Smooth muscle cell (in vitro differentiated cells): ENCODE measurements around the gene ZNF292. TPM values are rescaled to one million over a fixed set of nuclear protein-coding genes. Genes with fewer than 3 reads are reported as not detected.

Experiments used
- DNase-seq: peaks from one replicate; lab custom pipeline; 2025; ENCODE audit not compliant: unreplicated experiment; lab: John Stamatoyannopoulos, UW
- H2AFZ ChIP-seq: fragments of 200-600 bp; sonication (generic); 2 replicates; pipeline ENCODE4 v1.6.0; 2016; ENCODE audit warnings: antibody characterized with exemption, low read depth, mild to moderate bottlenecking
- H3F3A ChIP-seq: fragments of 200-600 bp; sonication (generic); 2 replicates; pipeline ENCODE4 v1.6.0; 2017; ENCODE audit warnings: antibody characterized with exemption, low read depth
- H3K27ac ChIP-seq: fragments of 200-600 bp; sonication (generic); 2 replicates; pipeline ENCODE4 v1.5.1; 2016; ENCODE audit warnings: low read depth, mild to moderate bottlenecking
- H3K27me3 ChIP-seq: fragments of 200-600 bp; sonication (generic); 2 replicates; pipeline ENCODE4 v1.6.1; 2016; ENCODE audit warnings: low read depth, mild to moderate bottlenecking
- H3K36me3 ChIP-seq: fragments of 200-600 bp; sonication (generic); 2 replicates; pipeline ENCODE4 v1.5.1; 2016; ENCODE audit warnings: low read depth
- H3K4me1 ChIP-seq: fragments of 200-600 bp; sonication (generic); 2 replicates; pipeline ENCODE4 v1.5.1; 2016; ENCODE audit warnings: low read depth
- H3K4me2 ChIP-seq: fragments of 200-600 bp; sonication (generic); 2 replicates; pipeline ENCODE4 v1.6.0; 2016; ENCODE audit warnings: mild to moderate bottlenecking
- H3K4me3 ChIP-seq: fragments of 200-600 bp; sonication (generic); 2 replicates; pipeline ENCODE4 v1.5.1; 2016; ENCODE audit warnings: mild to moderate bottlenecking
- H3K79me2 ChIP-seq: fragments of 200-600 bp; sonication (generic); 2 replicates; pipeline ENCODE4 v1.6.0; 2016; ENCODE audit warnings: low read depth, mild to moderate bottlenecking
- H3K9ac ChIP-seq: fragments of 200-600 bp; sonication (generic); 2 replicates; pipeline ENCODE4 v1.6.0; 2016; ENCODE audit warnings: low read depth
- H3K9me3 ChIP-seq: fragments of 200-600 bp; sonication (generic); replicated peaks from 2 replicates; pipeline ENCODE4 v1.5.1; 2016; ENCODE audit warnings: low read depth
- H4K20me1 ChIP-seq: fragments of 200-600 bp; sonication (generic); 2 replicates; pipeline ENCODE4 v1.6.0; 2016; ENCODE audit warnings: low read depth
- CTCF ChIP-seq: fragments of 200-600 bp; sonication (generic); IDR thresholded peaks from 2 replicates; pipeline ENCODE4 v1.5.1; 2017; ENCODE audit warnings: borderline replicate concordance, mild to moderate bottlenecking, antibody characterized with exemption; ENCODE audit not compliant: insufficient read depth, poor library complexity, severe bottlenecking
- WGBS: methylation state at CpG from one replicate; pipeline ENCODE4 v1.1.7; 2016; ENCODE audit warnings: low lambda C conversion rate; 5-methylcytosine and 5-hydroxymethylcytosine counted together
- polyA plus RNA-seq: library from polyadenylated mRNA; unstranded; fragments of >200 nt; fragmentation: Nextera tagmentation; extraction: Ambion mirVana; gene quantifications from 2 replicates; pipeline ENCODE4 v1.2.1, GENCODE V29; 2016
- total RNA-seq: library from RNA; depleted of rRNA; stranded (reverse); fragments of >200 nt; gene quantifications from 2 replicates; pipeline ENCODE4 v1.2.3, GENCODE V29; 2014

ZNF292 gene
- total and polyA plus RNA-seq, 2 experiments from 2014 or later, result 29.4 to 50.3 TPM

GRCh38 chr6:87243812-87244211, 88.4 kb downstream of the ZNF292 start:
- no peaks in the 10 kb centered on the region for H3K27me3 ChIP-seq
- peaks cover 22% of the 10 kb centered on the region for H3K36me3 ChIP-seq
- no peak overlapping the region for H3K27ac ChIP-seq
- H3F3A ChIP-seq, result no peaks in the 10 kb centered on the region
- no peak for TF ChIP-seq CTCF
- H3K4me1 ChIP-seq, result no peaks in the 10 kb centered on the region
- no peak overlapping the region for H2AFZ ChIP-seq
- no peak overlapping the region for H3K4me2 ChIP-seq
- H3K4me3 ChIP-seq, result no peak overlapping the region
- H3K79me2 ChIP-seq, result peaks cover 20% of the 10 kb centered on the region
- H4K20me1 ChIP-seq, result peaks cover 49% of the 10 kb centered on the region
- H3K9ac ChIP-seq, result no peak overlapping the region
- no peaks in the 10 kb centered on the region for H3K9me3 ChIP-seq
- DNase-seq, result no peak

- no peak for DNase-seq
- TF ChIP-seq CTCF, result no peak
- Histone ChIP-seq H3K4me3 (no peak overlapping the region), H3K27ac (no peak overlapping the region), H3K9ac (no peak overlapping the region), H3K4me2 (no peak overlapping the region), H3K27me3 (no peaks in the 10 kb centered on the region), H3K9me3 (no peaks in the 10 kb centered on the region), H3F3A (no peaks in the 10 kb centered on the region), H2AFZ (no peak overlapping the region), H4K20me1 (peaks cover 51% of the 10 kb centered on the region), H3K4me1 (no peaks in the 10 kb centered on the region), H3K79me2 (peaks cover 20% of the 10 kb centered on the region), H3K36me3 (peaks cover 22% of the 10 kb centered on the region)
These were observed 89.0 kb downstream of the ZNF292 start for GRCh38 chr6:87244380-87244779.

- H4K20me1 ChIP-seq, result peaks cover 31% of the 10 kb centered on the region
- H3K9ac ChIP-seq, result no peak overlapping the region
- no peak for TF ChIP-seq CTCF
These were observed 94.7 kb downstream of the ZNF292 start for GRCh38 chr6:87250019-87250418.

GRCh38 chr6:87251225-87251624, 95.9 kb downstream of the ZNF292 start:
- no peaks in the 10 kb centered on the region for H3K4me1 ChIP-seq
- no peak overlapping the region for H3K4me3 ChIP-seq
- peaks cover 25% of the 10 kb centered on the region for H4K20me1 ChIP-seq
- 96% methylated on average over 1 of the region's 1 CpG for WGBS
- H3K27me3 ChIP-seq, result no peaks in the 10 kb centered on the region
- no peak overlapping the region for H3K4me2 ChIP-seq
- H3K27ac ChIP-seq, result no peak overlapping the region
- no peak overlapping the region for H3K9ac ChIP-seq
- H3K79me2 ChIP-seq, result peaks cover 5% of the 10 kb centered on the region
- H3K36me3 ChIP-seq, result peaks cover 32% of the 10 kb centered on the region
- no peak for TF ChIP-seq CTCF
- H2AFZ ChIP-seq, result no peak overlapping the region
- no peaks in the 10 kb centered on the region for H3K9me3 ChIP-seq
- DNase-seq, result no peak
- no peaks in the 10 kb centered on the region for H3F3A ChIP-seq

More at GRCh38 chr6:87250019-87250418, 94.7 kb downstream of the ZNF292 start:
- Histone ChIP-seq H3K36me3 (peaks cover 21% of the 10 kb centered on the region), H3K4me2 (no peak overlapping the region), H3K79me2 (peaks cover 5% of the 10 kb centered on the region), H3K9me3 (no peaks in the 10 kb centered on the region), H3K4me3 (no peak overlapping the region), H3K27ac (no peak overlapping the region), H3K27me3 (no peaks in the 10 kb centered on the region), H2AFZ (no peak overlapping the region), H3K4me1 (no peaks in the 10 kb centered on the region), H3F3A (no peaks in the 10 kb centered on the region)
- DNase-seq, result no peak
